GM23338 (cell line): ENCODE data around the gene PPFIA4. TPM values are rescaled to one million over a fixed set of nuclear protein-coding genes. Genes with fewer than 3 reads are reported as not detected.

Source experiments
- ATAC-seq: fragments of 200-7000 bp; cut with Tn5 transposase; 3 replicates; pipeline ENCODE4 v1.9.1; 2020
- DNase-seq: peaks from one replicate; pipeline ENCODE4 v3.0.0-alpha.2; 2015; ENCODE audit warnings: low spot score
- H2AFZ ChIP-seq: fragments of 200-600 bp; sonication (generic); 2 replicates; pipeline ENCODE4 v1.8.0; 2016; ENCODE audit warnings: antibody characterized with exemption, mild to moderate bottlenecking, moderate library complexity
- H3F3A ChIP-seq: fragments of 200-600 bp; sonication (generic); replicated peaks from 2 replicates; pipeline ENCODE4 v1.8.0; 2017; ENCODE audit warnings: antibody characterized with exemption, mixed run types, low read depth
- H3K27ac ChIP-seq: fragments of 200-600 bp; sonication (generic); 2 replicates; pipeline ENCODE4 v1.6.1; 2016; ENCODE audit warnings: low read depth
- H3K27me3 ChIP-seq: fragments of 200-600 bp; sonication (generic); 2 replicates; pipeline ENCODE4 v1.8.0; 2016; ENCODE audit warnings: mild to moderate bottlenecking, mixed run types, moderate library complexity; ENCODE audit not compliant: insufficient read depth
- H3K36me3 ChIP-seq: fragments of 200-600 bp; sonication (generic); 2 replicates; pipeline ENCODE4 v1.8.0; 2016; ENCODE audit warnings: mild to moderate bottlenecking; ENCODE audit not compliant: insufficient read depth
- H3K4me1 ChIP-seq: fragments of 200-600 bp; sonication (generic); 2 replicates; pipeline ENCODE4 v1.8.0; 2016; ENCODE audit warnings: mild to moderate bottlenecking, moderate library complexity; ENCODE audit not compliant: insufficient read depth
- H3K4me2 ChIP-seq: fragments of 200-600 bp; sonication (generic); 2 replicates; pipeline ENCODE4 v1.7.1; 2017; ENCODE audit warnings: mixed run types
- H3K4me3 ChIP-seq: fragments of 200-600 bp; sonication (generic); 2 replicates; pipeline ENCODE4 v1.6.1; 2016; ENCODE audit warnings: mixed run types
- H3K79me2 ChIP-seq: fragments of 200-600 bp; sonication (generic); replicated peaks from 2 replicates; pipeline ENCODE4 v1.8.0; 2017; ENCODE audit warnings: mild to moderate bottlenecking; ENCODE audit not compliant: insufficient read depth
- H3K9me2 ChIP-seq: fragments of 200-600 bp; sonication (generic); 2 replicates; pipeline ENCODE4 v1.8.0; 2017; ENCODE audit not compliant: insufficient read depth
- H4K20me1 ChIP-seq: fragments of 200-600 bp; sonication (generic); replicated peaks from 2 replicates; pipeline ENCODE4 v1.8.0; 2017; ENCODE audit warnings: mild to moderate bottlenecking; ENCODE audit not compliant: insufficient read depth
- H3K27ac Mint-ChIP-seq: 2 replicates; pipeline ENCODE4 v1.8.0; 2020; ENCODE audit warnings: inconsistent platforms, mild to moderate bottlenecking, moderate library complexity, mixed read lengths
- H3K27me3 Mint-ChIP-seq: 3 replicates; pipeline ENCODE4 v1.8.0; 2022; ENCODE audit warnings: low read depth, mild to moderate bottlenecking, moderate library complexity, mixed read lengths, inconsistent platforms; ENCODE audit not compliant: insufficient read depth, poor library complexity
- H3K36me3 Mint-ChIP-seq: 3 replicates; pipeline ENCODE4 v1.8.0; 2021; ENCODE audit warnings: low read depth, mild to moderate bottlenecking, inconsistent platforms, moderate library complexity, mixed read lengths
- H3K4me1 Mint-ChIP-seq: 3 replicates; pipeline ENCODE4 v1.8.0; 2020; ENCODE audit warnings: mild to moderate bottlenecking, inconsistent platforms, mixed read lengths
- H3K4me3 Mint-ChIP-seq: 3 replicates; pipeline ENCODE4 v1.8.0; 2021; ENCODE audit warnings: moderate library complexity, mild to moderate bottlenecking, inconsistent platforms, mixed read lengths
- H3K9me3 Mint-ChIP-seq: 3 replicates; pipeline ENCODE4 v1.8.0; 2020; ENCODE audit warnings: moderate library complexity, mild to moderate bottlenecking, inconsistent platforms, mixed read lengths
- CREB1 ChIP-seq: fragments of 250-450 bp; sonication (Bioruptor Pico); IDR thresholded peaks from 2 replicates; pipeline ENCODE4 v1.5.0; 2020; ENCODE audit warnings: low read depth, mild to moderate bottlenecking, moderate library complexity
- ETS1 ChIP-seq: IDR thresholded peaks from 2 replicates; pipeline ENCODE4 v1.6.1; 2016; ENCODE audit warnings: antibody characterized with exemption
- EZH2 ChIP-seq: fragments of 200-600 bp; sonication (generic); IDR thresholded peaks from one replicate; pipeline ENCODE4 v1.8.0; 2017; ENCODE audit warnings: antibody characterized with exemption, mild to moderate bottlenecking, low read depth; ENCODE audit not compliant: unreplicated experiment
- EZH2phosphoT487 ChIP-seq: fragments of 200-600 bp; sonication (generic); IDR thresholded peaks from one replicate; pipeline ENCODE4 v1.8.1; 2018; ENCODE audit warnings: antibody characterized with exemption; ENCODE audit not compliant: unreplicated experiment
- JUNB ChIP-seq: IDR thresholded peaks from one replicate; pipeline ENCODE4 v1.6.1; 2016; ENCODE audit warnings: antibody characterized with exemption; ENCODE audit not compliant: unreplicated experiment
- NANOG ChIP-seq: IDR thresholded peaks from 2 replicates; pipeline ENCODE4 v1.6.1; 2016; ENCODE audit warnings: antibody characterized with exemption, borderline replicate concordance
- POLR2AphosphoS5 ChIP-seq: IDR thresholded peaks from 2 replicates; pipeline ENCODE4 v1.6.1; 2016; ENCODE audit warnings: antibody characterized with exemption, low read depth
- REST ChIP-seq: IDR thresholded peaks from one replicate; pipeline ENCODE4 v1.6.1; 2018; ENCODE audit warnings: antibody characterized with exemption; ENCODE audit not compliant: unreplicated experiment
- STAT1 ChIP-seq: IDR thresholded peaks from one replicate; pipeline ENCODE4 v1.6.1; 2016; ENCODE audit warnings: antibody characterized with exemption; ENCODE audit not compliant: unreplicated experiment
- ZNF114 ChIP-seq: fragments of 250-450 bp; sonication (Bioruptor Pico); IDR thresholded peaks from 2 replicates; pipeline ENCODE4 v1.5.0; 2020; ENCODE audit warnings: mild to moderate bottlenecking, moderate library complexity
- ZNF331 ChIP-seq: fragments of 250-450 bp; sonication (Bioruptor Pico); IDR thresholded peaks from 2 replicates; pipeline ENCODE4 v1.5.0; 2020; ENCODE audit warnings: low read depth, mild to moderate bottlenecking, moderate library complexity
- ZNF462 ChIP-seq: fragments of 250-450 bp; sonication (Bioruptor Pico); IDR thresholded peaks from 2 replicates; pipeline ENCODE4 v1.5.0; 2020; ENCODE audit warnings: mild to moderate bottlenecking, moderate library complexity
- polyA plus RNA-seq: library from polyadenylated mRNA; unstranded; fragments of >200 nt; fragmentation: Nextera tagmentation; extraction: Ambion mirVana; gene quantifications from 2 replicates; pipeline ENCODE4 v1.2.1, GENCODE V29; 2016
- total RNA-seq: library from RNA; depleted of rRNA; stranded (reverse); fragments of >200 nt; shearing (Covaris generic); gene quantifications from 2 replicates; pipeline ENCODE4 v1.2.3, GENCODE V29; 2014

The PPFIA4 gene
- total and polyA plus RNA-seq, 2 experiments from 2014 or later = 1.3 to 7.6 TPM

- ATAC-seq = no peak
- Histone ChIP-seq H3K9me2 (no peaks in the 10 kb centered on the region), H3K4me2 (no peak overlapping the region), H3K36me3 (no peaks in the 10 kb centered on the region), H4K20me1 (no peaks in the 10 kb centered on the region), H3K4me3 (no peak overlapping the region), H3F3A (no peaks in the 10 kb centered on the region), H2AFZ (no peak overlapping the region), H3K27ac (no peak overlapping the region), H3K4me1 (peaks cover 13% of the 10 kb centered on the region), H3K27me3 (no peaks in the 10 kb centered on the region), H3K79me2 (no peaks in the 10 kb centered on the region)
- no peak for DNase-seq
- H3K4me3 Mint-ChIP-seq = no peak overlapping the region
- TF ChIP-seq ZNF114 (CRISPR knock-in tag) = no peak
- TF ChIP-seq EZH2 = no peak
- no peak for TF ChIP-seq CREB1 (CRISPR knock-in tag)
- TF ChIP-seq NANOG = no peak
- TF ChIP-seq REST = no peak
- TF ChIP-seq ZNF462 = no peak
- no peak for TF ChIP-seq ETS1
- no peak for TF ChIP-seq ZNF331 (CRISPR knock-in tag)
- TF ChIP-seq EZH2phosphoT487 = no peak
- TF ChIP-seq STAT1 = no peak
- TF ChIP-seq POLR2AphosphoS5 = no peak
- TF ChIP-seq JUNB = no peak
- peaks cover 33% of the 10 kb centered on the region for H3K4me1 Mint-ChIP-seq
- peaks cover 22% of the 10 kb centered on the region for H3K27me3 Mint-ChIP-seq
- H3K27ac Mint-ChIP-seq = no peak overlapping the region
- H3K36me3 Mint-ChIP-seq = no peaks in the 10 kb centered on the region; the same call in 2 of the 3 replicates
- no peaks in the 10 kb centered on the region; the same call in 2 of the 3 replicates for H3K9me3 Mint-ChIP-seq
These were observed 17.7 kb downstream of the PPFIA4 start for GRCh38 chr1:203043830-203044545.
